Measurements from ENCODE around the gene HOOK2. TPM values are rescaled to one million over a fixed set of nuclear protein-coding genes. Genes with fewer than 3 reads are reported as not detected.
A peak's percentile ranks its signal among the peaks of the same experiment; 100 is the strongest.

HOOK2 gene
- total and polyA plus RNA-seq, 2 of the 13 experiments (the other 11 are each of a cell fraction or from before 2014, with no cell fraction given) = 9.2 to 12.9 TPM

DNA sequence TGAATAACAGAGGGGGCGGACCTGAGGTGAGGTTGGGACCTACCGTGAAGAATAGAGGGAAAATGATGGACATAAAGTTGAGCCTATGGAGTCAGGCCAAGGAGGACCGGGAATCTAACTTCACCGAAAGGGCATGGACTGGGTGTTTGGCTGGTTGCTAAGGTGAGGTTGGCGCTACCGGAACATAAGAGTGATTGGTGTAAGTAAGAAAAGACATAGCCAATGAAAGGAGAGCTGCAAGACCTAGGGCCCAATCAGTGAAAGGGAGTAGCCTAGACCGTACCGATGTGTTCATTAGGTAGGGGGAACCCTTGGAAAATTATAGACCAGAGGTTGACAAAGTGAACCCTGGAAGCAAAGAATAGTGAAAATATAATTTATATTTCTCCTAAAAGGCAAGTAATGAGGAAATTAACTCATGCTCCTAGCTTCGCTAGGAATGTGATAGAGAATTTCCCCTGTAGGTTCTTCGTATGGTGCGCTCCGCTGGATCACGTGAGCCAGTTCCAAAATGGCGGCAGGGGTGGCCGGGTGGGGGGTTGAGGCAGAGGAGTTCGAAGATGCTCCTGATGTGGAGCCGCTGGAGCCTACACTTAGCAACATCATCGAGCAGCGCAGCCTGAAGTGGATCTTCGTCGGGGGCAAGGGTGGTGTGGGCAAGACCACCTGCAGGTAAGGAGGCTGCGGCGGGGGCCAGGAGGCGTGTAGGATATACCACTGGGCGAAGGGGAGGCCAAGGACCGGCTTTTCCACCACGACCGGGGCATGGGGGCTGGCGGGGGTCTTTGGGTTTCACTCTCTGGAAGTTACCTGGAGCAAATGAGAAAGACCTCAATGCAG is 38.1 kb downstream of the HOOK2 start, which contains the start of gene GET3 (continued):
- TF ChIP-seq SRSF9 (IDR thresholded peaks at IDR 0.05; ENCODE audit: borderline replicate concordance, insufficient read depth, low read depth, low read length, poor library complexity, severe bottlenecking) (no peak), BRF2 (CRISPR knock-in tag; IDR thresholded peaks at IDR 0.05) (no peak), ELF4 (CRISPR knock-in tag; IDR thresholded peaks at IDR 0.05; ENCODE audit: borderline replicate concordance) (no peak), SOX5 (CRISPR knock-in tag; IDR thresholded peaks at IDR 0.05; ENCODE audit: borderline replicate concordance) (no peak), AGO2 (optimal IDR thresholded peaks at IDR 0.05; ENCODE audit: low read depth, low read length) (no peak), ZNF703 (CRISPR knock-in tag; IDR thresholded peaks at IDR 0.05; ENCODE audit: borderline replicate concordance) (no peak), ZNF768 (CRISPR knock-in tag; IDR thresholded peaks at IDR 0.05) (0 out of 2 replicates have a peak, but pooled peaks have one; percentile 36), THAP11 (CRISPR knock-in tag; IDR thresholded peaks at IDR 0.05) (peak; percentile 87), ELF3 (CRISPR knock-in tag; IDR thresholded peaks at IDR 0.05) (no peak), SIX4 (CRISPR knock-in tag; IDR thresholded peaks at IDR 0.05) (no peak), HHEX (CRISPR knock-in tag; IDR thresholded peaks at IDR 0.05) (no peak), HOXA9 (CRISPR knock-in tag; IDR thresholded peaks at IDR 0.05; ENCODE audit: borderline replicate concordance) (no peak), SNAI1 (CRISPR knock-in tag; IDR thresholded peaks at IDR 0.05; ENCODE audit: borderline replicate concordance) (peak; percentile 37; the same call in 1 of the 2 replicates), EP300 (IDR thresholded peaks at IDR 0.05; ENCODE audit: low read depth in 2 of 2, low read length in 2 of 2) (no peak; a peak in 1 of 4 replicates), EP300 (CRISPR knock-in tag; IDR thresholded peaks at IDR 0.05; ENCODE audit: borderline replicate concordance) (no peak), GATAD2A (CRISPR knock-in tag; IDR thresholded peaks at IDR 0.05) (no peak), ONECUT2 (CRISPR knock-in tag; IDR thresholded peaks at IDR 0.05) (no peak), DMAP1 (CRISPR knock-in tag; IDR thresholded peaks at IDR 0.05) (peak; percentile 71), MAF1 (CRISPR knock-in tag; IDR thresholded peaks at IDR 0.05; ENCODE audit: borderline replicate concordance) (no peak), FOXM1 (CRISPR knock-in tag; IDR thresholded peaks at IDR 0.05) (no peak), CBX1 (IDR thresholded peaks at IDR 0.05; ENCODE audit: low read depth) (peak; percentile 25), KMT2A (CRISPR knock-in tag; IDR thresholded peaks at IDR 0.05) (0 out of 2 replicates have a peak, but pooled peaks have one; percentile 23), SMC3 (IDR thresholded peaks at IDR 0.05; ENCODE audit: low read length) (no peak), MYC (CRISPR knock-in tag; IDR thresholded peaks at IDR 0.05; ENCODE audit: borderline replicate concordance) (peak; percentile 39; the same call in 1 of the 2 replicates), ZFP36 (IDR thresholded peaks at IDR 0.05; ENCODE audit: borderline replicate concordance, low read depth, low read length, partially characterized antibody) (no peak), ZNF12 (CRISPR knock-in tag; IDR thresholded peaks at IDR 0.05) (no peak; the same call in 1 of the 2 replicates), ZNF160 (CRISPR knock-in tag; IDR thresholded peaks at IDR 0.05) (0 out of 2 replicates have a peak, but pooled peaks have one; percentile 56), NFYC (CRISPR knock-in tag; IDR thresholded peaks at IDR 0.05) (peak; percentile 93), THAP7 (CRISPR knock-in tag; IDR thresholded peaks at IDR 0.05) (no peak), STAT5B (CRISPR knock-in tag; IDR thresholded peaks at IDR 0.05) (no peak), ZNF33B (CRISPR knock-in tag; IDR thresholded peaks at IDR 0.05) (no peak), MAZ (IDR thresholded peaks at IDR 0.05; ENCODE audit: borderline replicate concordance, low read depth, low read length) (0 out of 2 replicates have a peak, but pooled peaks have one; percentile 28), MAZ (CRISPR knock-in tag; IDR thresholded peaks at IDR 0.05; ENCODE audit: low read depth) (peak; percentile 36; the same call in 1 of the 2 replicates)

Data from HepG2 (cell line).